A549 (cell line): ENCODE data around the gene PSMD2.

Experiments
- FOSL2 ChIP-seq, 2 experiments: fragments of 450-650 bp in 1 of 2; fragments of >200 bp in 1 of 2; sonication (Bioruptor Twin) in 1 of 2; formaldehyde crosslinking; IDR thresholded peaks; 2 replicates each; pipeline versions ENCODE4 v1.5.0 to v1.6.1; 2016 to 2020; ENCODE audit warnings: mild to moderate bottlenecking in 1 of 2, moderate library complexity in 1 of 2
- TF ChIP-seq, protein P1 (sequence below): IDR thresholded peaks from 2 replicates; pipeline ENCODE4 v1.6.1; 2012

DNA sequence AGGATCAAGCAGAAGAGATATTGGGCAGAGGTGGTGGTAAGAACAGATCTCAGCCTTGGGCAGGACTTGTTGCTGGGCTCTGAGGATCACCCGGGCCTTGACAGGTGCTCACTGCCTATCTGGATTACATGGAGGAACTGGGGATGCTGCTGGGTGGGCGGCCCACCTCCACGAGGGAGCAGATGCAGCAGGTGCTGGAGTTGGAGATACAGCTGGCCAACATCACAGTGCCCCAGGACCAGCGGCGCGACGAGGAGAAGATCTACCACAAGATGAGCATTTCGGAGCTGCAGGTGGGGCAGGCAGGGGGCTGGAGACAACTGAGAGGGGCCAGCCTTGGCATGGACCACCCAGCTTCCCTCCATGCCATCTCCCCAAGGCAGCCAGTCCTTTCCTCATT lies 15.4 kb upstream of the PSMD2 start:
- TF ChIP-seq FOSL2 (IDR thresholded peaks at IDR 0.05) = no peak
- no peak for TF ChIP-seq FOSL2 (CRISPR knock-in tag; IDR thresholded peaks at IDR 0.05)
- TF ChIP-seq, protein P1, sequence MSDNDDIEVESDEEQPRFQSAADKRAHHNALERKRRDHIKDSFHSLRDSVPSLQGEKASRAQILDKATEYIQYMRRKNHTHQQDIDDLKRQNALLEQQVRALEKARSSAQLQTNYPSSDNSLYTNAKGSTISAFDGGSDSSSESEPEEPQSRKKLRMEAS = no peak
